Measurements from ENCODE around the gene SAMD3.

- TF ChIP-seq, protein P1, sequence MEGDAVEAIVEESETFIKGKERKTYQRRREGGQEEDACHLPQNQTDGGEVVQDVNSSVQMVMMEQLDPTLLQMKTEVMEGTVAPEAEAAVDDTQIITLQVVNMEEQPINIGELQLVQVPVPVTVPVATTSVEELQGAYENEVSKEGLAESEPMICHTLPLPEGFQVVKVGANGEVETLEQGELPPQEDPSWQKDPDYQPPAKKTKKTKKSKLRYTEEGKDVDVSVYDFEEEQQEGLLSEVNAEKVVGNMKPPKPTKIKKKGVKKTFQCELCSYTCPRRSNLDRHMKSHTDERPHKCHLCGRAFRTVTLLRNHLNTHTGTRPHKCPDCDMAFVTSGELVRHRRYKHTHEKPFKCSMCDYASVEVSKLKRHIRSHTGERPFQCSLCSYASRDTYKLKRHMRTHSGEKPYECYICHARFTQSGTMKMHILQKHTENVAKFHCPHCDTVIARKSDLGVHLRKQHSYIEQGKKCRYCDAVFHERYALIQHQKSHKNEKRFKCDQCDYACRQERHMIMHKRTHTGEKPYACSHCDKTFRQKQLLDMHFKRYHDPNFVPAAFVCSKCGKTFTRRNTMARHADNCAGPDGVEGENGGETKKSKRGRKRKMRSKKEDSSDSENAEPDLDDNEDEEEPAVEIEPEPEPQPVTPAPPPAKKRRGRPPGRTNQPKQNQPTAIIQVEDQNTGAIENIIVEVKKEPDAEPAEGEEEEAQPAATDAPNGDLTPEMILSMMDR (IDR thresholded peaks at IDR 0.05; ENCODE audit: low read depth, low read length, poor library complexity, severe bottlenecking), result no peak
- TF ChIP-seq EZH2phosphoT487 (IDR thresholded peaks at IDR 0.05; ENCODE audit: borderline replicate concordance, low read length), result no peak
Observed at GRCh38 chr6:130203370-130203769, 19.4 kb downstream of the SAMD3 start.
